HG03460 (cell line): ENCODE measurements around the gene ENAH.
"Not testable (repeated sequence)": the region's sequence is repeated elsewhere in the genome, so short reads cannot be mapped to it uniquely, and the experiment has no call there.

ENCODE experiments used
- ATAC-seq: cut with Tn5 transposase; IDR thresholded peaks from one replicate; pipeline ENCODE4 v1.9.1; 2021; ENCODE audit not compliant: unreplicated experiment

ENAH gene

DNA sequence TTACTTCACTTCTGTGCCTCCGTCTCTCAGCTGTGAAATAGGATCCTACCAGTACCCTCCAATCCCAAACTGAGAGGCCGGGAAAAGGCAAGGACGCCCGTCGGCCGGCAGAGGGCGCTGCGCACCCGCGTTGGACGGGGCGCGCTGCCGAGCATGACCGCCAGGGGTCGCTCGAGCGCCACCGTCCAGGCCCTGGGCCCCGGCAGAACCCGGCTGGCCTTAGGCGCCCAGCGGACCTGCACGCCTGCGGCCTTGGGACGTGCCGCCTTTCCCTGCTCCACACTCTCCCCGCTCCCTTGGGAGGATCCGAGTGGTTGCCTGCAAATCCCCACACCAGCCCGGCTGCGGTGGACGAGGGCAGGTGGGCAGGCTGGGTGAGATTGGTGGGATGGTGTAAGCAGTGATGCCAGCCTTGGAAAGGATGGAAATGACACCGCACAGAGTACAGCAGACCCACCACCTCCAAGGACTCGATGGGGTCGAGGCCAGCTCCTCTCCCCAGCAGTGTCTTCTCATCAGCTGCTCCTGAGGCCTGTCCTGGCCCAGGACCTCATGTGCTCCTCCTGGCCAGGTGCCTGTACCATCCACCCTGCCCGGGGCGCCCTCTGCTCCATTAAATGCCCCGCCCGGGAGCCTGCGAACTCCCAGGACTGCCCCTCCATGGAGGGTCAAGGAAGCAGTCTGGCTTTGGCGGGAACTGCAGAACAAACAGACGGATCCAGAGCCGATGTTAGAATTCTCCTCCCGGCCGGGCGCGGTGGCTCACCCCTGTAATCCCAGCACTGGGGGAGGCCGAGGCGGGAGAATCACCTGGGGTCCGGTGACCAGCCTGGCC, 177.7 kb downstream of the ENAH start:
- peak; percentile 78 for ATAC-seq

DNA sequence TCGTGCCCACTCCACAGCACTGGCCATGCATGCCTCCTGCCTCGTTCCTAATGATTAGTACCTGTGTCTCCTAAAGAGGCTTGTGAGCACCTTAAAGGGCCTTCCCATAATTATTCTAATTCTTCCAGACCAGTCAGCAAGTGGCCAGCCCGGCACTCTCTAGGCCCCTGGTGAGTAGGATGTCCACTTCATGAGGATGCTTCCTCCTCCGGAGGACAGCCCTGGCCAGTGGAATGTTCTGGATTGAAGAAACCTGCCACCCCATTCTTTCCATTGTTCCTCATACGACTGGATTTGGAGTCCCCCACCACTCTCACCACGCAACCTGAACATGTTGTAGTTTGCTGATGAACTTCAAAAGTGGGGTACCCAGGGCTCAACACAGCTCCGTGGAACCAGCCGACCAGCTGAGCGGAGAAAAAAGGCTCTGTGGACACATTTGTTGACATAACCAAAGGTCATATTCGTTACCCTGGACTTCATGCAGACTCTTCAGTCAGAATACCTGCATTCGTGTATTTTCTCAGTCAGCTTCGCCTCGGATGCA, 178.4 kb downstream of the ENAH start:
- ATAC-seq, result no peak

DNA sequence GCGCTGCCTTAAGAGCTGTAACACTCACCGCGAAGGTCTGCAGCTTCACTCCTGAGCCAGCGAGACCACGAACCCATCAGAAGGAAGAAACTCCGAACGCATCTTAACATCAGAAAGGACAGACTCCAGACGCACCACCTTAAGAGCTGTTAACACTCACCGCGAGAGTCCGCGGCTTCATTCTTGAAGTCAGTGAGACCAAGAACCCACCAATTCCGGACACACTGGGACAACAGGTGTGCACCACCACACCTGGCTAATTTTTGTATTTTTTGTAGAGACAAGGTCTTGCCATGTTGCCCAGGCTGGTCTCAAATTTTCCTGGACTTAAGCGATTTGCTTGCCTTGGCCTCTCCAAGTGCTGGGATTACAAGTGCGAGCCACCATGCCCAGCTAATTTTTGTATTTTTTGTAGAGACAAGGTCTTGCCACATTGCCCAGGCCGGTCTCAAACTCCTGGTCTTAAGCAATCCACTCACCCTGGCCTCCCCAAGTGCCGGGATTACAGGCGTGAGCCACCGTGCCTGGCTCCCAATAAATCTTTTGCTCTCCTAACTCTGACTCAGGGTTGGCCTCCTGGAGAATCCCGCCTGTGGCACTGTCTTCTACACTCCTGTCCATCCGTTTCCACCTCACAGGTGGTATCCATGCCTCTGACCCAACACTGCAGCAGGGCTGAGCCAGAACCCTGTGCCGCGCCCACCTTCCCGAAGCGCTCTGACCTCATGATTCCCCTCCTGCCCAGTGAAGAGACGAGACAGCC, 179.1 kb downstream of the ENAH start:
- not testable (repeated sequence) for ATAC-seq

DNA sequence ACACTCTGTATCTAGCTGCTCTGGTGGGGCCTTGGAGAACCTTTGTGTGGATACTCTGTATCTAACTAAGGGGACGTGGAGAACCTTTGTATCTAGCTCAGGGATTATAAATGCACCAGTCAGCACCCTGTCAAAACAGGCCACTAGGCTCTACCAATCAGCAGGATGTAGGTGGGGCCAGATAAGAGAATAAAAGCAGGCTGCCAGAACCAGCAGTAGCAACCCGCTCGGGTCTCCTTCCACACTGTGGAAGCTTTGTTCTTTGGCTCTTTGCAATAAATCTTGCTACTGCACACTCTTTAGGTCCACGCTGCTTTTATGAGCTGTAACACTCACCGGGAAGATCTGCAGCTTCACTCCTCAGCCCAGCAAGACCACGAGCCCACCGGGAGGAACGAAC, 179.7 kb downstream of the ENAH start:
- not testable (repeated sequence) for ATAC-seq

DNA sequence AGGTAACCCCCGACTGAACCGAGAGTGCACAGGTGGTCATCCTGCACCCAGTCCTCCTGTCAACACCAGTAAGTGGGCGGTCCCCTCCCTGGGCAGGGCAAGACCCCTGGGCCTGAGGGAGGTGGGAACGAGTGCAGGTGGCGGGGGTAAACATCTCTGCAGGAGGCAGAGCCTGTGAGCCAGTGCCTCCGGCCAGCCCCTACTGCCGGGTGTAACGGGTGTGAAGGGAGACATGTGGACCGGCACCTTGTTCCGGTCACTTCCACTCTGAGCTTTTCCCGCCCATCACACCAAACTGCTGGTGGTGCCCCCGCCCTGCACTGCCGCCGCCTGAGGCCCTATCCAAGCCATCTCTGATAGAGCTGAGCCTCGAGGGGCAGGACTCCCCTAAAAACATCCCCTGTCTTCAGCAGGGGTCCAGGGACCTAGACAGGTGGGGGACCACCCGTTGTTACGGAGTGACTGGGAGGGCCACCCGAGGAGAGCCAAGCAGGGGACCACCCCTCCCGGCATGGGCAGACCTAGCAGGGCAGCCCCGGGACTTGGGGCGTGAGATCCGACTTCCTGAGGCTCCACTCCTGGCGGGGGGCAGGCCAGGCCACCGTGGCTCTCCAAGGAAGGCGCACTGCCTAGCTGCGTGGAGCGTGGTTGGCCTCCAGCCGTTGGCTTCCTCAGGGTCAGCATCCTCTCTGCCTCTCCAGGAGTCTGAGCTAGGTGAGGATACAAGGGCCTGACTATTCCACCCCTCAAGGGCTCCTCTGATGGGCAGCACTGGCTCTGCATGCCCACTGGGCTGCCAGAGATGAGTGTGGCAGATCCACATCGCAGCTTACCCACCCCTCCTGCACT, 181.2 kb downstream of the ENAH start:
- ATAC-seq, result no peak

DNA sequence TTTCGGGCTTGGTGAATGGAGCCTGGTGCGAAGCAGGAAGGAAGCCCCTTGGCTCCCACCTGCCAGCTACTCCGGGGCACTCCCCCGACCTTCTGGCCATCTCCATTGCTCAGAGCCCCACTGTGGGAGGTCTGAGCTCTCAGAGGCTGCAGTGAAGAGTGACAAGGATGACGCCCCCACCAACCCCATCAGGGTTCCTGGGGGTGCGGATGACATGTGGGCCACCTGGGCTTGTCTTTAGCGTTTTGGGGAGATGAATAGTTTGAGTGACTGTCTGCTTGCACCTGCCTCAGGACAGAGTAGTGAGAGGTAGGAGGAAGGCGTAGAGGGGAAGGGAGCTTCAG, 181.8 kb downstream of the ENAH start:
- ATAC-seq, result no peak

DNA sequence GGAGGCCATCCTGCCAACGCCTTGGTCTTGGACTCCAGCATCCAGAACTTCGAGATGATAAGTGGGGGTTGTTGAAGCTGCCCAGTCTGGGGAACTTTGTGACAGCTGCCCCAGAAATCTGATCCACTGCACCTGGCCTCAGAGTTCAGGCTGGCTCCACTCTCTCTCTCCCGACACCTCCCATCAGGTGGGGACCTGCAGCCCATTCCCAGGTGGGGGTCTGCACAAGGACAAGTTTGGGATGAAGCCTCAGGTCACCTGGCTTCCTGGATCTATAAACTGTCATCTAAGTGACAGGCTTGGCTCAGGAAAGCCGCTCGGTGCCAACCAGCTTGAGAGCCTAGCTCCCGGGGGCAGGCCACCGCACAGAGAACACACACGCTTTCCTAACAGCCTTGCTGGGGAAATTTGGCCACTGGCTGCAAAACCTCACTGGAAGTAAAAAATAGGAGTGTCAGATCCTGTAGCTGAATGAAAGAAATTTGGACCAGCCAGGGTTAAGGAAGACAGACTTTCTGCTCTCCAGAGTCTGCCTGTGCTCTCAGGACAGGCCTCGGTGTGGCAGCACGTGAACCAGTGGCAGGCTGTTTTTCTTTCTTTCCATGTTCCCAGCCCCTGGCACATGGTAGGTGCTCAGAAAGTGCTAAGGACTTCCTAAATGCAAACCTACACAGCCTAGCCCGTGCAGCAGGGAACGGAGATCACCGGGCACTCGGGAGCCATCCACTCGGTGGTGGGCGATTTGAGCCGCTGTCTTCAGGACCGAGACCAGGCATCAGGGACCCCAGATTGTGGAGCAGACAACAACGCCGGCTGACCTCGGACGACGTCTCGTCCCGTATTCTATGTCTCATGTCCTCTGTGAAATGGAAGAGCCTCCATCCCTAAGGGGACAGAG, 182.5 kb downstream of the ENAH start:
- ATAC-seq, result no peak

DNA sequence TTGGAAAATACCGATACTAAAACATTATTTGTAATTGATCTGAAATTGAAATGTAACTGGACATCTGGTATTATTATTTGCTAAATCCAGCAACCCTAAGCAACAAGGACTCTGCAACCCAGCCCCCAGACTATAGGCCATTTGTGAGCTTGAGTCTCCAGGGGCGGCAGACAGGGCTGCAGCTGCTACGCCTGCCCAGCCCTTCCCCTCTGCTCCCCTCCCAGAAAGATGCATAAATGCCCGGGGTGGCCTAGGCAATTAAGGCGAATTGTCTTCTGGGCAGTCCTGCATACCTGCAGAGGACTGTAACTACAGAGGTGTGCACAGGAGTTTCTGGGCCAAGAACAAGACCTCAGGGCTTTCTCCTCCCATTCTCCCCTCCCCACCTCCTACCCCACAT, 183.9 kb downstream of the ENAH start:
- ATAC-seq, result no peak

DNA sequence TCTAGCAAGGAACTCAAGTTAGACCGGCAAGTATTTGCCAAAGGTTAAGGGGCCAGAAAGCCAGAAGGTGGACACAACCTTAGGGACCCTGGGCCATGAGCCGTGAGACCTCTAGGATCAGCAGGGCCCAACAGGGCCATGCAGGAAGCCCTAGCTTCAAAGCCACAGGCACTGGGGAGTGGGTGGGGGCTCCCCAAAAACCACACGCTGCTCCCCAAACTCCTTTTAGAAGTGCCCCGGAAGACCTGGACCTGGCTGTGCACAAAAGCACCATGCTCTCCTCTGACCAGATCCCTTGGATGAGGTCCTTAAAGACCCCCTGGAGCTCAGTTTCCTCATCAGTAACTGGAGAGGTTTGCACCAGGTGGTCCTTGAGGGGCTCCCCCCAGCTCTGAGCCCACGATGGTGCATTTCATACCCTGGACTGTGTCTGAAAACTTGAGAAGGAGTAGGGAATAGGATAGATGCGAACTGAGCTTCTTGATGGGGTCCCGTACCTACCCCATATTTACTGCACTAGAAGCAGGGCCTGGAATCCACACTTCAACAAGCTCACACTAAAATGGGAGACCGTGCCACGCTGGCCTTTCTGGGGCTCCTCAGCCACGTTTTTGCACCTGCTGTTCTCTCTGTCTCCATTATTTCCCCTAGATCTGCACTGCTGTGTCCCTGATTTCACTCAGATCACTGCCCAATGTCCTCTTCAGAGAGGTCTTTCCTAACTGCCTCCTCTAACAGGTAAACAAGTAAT, 184.5 kb downstream of the ENAH start:
- ATAC-seq, result no peak

DNA sequence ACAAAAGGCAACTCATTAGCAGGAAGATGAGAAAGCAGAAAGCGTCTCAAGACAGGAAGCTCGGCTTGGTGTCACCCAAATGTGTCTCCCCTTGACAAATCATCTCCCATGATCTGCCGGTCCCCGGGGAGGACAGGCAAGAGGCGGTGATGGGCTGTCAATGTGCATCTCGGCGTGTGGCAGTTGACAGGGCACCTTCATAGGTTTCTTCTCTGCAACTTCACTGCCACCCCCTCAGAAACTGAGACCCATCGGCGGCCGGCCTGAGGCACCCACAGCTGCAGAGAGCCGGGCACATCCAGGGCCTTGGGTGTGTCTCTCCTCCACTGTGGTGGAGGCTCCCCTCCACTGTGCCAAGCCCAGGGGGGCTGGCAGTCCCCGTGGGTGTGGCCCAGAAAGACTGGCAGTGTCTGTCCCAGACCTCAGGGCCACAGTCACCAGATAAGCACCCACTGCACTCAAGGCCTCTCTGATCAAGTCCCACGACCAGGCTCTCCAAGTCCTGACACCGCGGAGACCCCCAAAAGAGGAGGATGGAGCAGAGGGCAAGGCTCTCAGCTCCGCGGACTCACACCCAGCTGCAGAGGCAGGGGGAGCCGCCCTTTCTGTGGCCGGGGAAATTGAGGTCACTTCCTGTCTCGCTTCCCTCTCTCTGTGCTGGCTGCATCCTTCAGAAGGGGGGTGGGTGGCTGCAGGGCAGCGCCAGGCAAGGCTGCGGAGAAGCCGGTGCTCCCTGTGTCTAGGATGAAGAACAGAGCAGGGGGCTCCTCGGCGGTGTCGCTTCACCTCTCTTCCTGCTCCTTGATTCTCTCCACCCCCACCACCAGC, 185.5 kb downstream of the ENAH start:
- ATAC-seq, result peak; percentile 96

DNA sequence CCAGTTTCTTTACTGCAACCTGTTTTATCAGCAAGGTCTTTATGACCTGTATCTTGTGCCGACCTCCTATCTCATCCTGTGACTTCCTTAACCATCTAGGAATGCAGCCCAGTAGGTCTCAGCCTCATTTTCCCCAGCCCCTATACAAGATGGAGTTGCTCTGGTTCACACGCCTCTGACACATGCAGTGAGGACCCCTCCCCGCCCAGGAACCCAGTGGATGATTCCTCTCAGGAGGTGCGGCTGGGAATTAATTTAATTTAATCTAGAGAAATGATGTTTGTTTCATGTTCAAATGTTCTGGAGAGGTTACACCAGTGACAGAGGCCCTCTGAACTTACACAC, 186.1 kb downstream of the ENAH start:
- no peak for ATAC-seq

DNA sequence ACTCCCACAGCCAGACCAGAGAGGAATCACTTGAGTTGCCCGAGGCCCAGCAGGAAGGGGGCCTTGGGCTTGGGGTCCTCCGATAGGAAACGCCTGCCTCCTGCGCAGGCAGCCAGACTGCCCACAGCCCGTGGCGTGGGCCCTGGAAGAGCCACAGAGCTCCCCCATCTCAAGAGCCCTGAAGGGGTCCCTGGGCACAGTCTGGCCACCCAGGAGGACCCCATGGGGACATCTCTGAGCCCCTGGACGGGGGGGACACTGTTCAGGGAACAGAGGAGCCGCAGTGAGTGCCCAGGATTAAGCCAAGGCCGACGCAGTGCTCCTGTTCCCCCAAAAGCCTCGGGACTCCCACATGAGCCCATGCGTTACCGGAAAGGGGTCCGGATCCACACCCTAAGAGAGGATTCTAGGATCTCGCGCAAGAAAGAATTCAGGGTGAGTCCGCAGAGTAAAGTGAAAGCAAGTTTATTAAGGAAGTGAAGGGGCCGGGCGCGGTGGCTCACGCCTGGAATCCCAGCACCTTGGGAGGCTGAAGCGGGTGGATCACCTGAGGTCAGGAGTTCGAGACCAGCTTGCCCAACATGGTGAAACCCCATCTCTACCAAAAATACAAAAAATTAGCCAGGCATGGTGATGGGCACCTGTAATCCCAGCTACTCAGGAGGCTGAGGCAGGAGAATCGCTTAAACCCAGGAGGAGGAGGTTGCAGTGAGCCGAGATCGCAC, 187.0 kb downstream of the ENAH start:
- no peak for ATAC-seq

DNA sequence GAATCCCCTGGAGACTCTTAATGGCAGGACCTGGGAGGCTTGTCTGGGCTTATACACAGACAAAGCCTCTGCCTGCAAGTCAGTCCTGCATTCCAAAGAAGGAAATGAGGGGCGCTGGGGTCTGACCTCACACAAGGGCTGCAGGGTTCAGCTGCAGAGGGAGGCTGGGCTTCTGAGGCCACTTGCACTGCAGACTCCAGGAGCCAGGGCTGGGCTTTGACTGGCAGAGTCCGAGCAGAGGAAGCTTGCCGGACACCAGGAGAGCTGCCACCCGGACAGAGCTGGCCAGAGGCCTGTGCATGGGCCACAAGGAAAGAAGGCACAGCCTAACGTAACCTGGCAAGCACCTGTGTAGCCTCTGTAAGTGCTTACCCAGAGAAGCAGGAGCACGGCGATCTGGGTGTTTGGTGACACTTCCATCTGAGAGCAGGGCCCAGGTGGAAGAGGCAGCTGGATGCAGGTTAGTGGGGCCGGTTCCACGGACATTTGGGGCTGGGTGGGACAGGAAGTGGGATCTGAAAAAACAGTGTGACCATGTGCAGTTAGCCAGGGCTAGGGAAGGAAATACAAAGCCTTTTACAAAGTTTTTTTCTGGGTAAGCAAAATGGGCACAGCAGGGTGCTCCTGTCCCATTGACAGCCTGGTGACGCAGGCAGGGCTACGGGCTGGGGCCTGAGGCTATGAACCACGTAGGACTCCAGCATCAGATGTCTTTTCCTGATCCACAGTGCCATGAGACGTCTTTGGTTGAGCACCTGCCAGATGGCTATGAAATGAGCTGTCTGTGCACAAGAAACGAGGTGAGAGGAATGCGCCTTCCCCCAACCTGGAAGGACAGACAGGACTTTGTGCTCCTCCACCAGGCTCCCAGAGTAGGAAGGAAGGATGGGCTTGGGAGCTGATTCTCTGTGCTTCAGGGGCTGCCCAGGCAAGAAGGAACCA, 187.8 kb downstream of the ENAH start:
- ATAC-seq, result no peak

DNA sequence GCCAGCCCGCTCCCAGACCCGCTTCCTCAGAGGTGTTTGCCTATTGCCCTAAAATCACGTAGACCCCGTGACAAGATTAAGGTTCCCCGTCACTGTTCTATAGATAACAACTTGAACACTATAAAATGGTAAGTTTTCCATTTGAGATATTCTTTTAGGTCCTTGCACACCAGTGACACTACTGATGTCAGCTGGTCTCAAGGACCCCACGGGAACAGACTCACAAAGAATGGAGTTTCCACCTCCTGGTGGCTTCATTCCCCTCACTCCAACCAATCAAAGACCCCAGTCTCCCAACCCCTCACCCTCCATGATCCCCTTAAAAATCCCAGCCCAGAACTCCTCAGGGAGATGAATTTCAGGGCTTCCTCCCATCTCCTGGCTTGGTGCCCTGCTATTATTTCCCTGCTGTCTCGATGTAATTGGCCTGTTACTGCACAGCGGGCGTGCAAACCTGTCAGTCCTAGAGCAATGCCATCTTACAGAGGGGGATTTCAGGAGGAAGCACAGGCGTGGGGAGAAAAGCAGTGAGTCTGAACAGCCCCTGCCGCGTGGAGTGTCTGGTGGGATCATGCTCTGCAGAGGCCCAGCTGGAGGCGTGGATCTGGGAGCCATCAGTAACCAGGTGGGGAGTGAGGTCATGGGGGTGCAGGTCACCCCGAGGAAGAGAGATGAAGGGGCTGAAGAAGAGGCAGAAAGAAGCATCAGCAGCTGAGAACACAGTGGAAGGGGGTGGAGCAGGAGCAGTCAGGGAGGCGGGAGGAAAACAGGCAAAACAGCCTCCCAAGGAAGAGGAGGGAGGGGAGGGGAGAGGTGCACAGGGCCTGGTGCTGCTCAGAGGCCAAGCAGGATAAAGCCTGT, 190.0 kb downstream of the ENAH start:
- ATAC-seq, result no peak

DNA sequence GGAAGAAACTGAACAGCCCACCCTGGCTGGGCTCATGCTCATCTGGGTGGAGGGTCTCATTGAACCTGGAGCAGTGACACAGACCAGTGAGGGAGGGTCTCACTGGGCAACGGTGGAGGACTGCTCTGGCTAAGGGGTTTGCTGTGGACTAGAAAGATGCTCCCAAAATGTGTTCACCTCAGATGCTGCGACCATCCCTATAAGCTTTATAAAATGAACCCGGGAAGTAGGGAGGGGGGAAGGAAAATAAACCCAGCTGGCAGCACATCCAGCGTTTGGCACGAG, 190.6 kb downstream of the ENAH start:
- no peak for ATAC-seq
